ENCODE measurements around the gene ANKIB1.

DNA sequence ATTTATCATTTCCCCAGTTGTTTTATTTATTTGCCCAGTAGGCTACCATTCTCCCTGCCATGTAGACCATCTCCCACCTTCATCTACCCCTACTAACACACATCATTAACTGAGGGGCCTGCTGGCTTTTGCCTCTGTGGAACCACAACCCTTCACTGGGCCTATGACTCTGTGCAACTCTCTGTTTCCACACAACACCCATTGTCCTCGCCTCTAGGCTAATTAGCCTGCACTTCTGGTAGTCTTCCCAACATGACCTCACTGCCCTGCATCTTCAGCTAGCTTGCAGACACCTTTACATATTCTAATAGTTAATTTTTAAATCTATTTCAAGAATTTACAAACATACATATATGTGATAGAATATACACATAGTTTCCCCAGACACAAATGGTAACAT is 7.5 kb downstream of the ANKIB1 start:
- TF ChIP-seq TAF1 (IDR thresholded peaks at IDR 0.05; ENCODE audit: low read depth, low read length) (no peak), POLR2A (IDR thresholded peaks at IDR 0.05; ENCODE audit: low read depth, low read length) (no peak), POLR2AphosphoS5 (IDR thresholded peaks at IDR 0.05; ENCODE audit: low read depth, low read length) (no peak), PAX5 (IDR thresholded peaks at IDR 0.05; ENCODE audit: insufficient read depth, low read length, severe bottlenecking) (no peak), POU2F2 (IDR thresholded peaks at IDR 0.05; ENCODE audit: low read depth, low read length) (no peak)

All from GM12891 (cell line).